Esophagus squamous epithelium (tissue), 5 donors: ENCODE measurements around the gene ARL8B. TPM values are rescaled to one million over a fixed set of nuclear protein-coding genes. Genes with fewer than 3 reads are reported as not detected.
"Not testable (repeated sequence)": the region's sequence is repeated elsewhere in the genome, so short reads cannot be mapped to it uniquely, and the experiment has no call there.

Experiments
- DNase-seq: peaks from one replicate; lab custom pipeline; 2025; lab: John Stamatoyannopoulos, UW
- H3K27ac ChIP-seq, 4 donors: fragments of 200-600 bp; sonication (generic); one replicate each; pipeline ENCODE4 v1.5.1; 2016 to 2019; ENCODE audit warnings: mild to moderate bottlenecking in 1 of 4
- H3K27me3 ChIP-seq, 4 donors: fragments of 200-600 bp; sonication (generic); 1 replicate in 3 of 4; 2 replicates in 1 of 4; pipeline versions ENCODE4 v1.5.1 to v1.6.0; 2017 to 2021; ENCODE audit warnings: antibody characterized with exemption in 1 of 4
- H3K36me3 ChIP-seq, 3 donors: fragments of 200-600 bp; sonication (generic); one replicate each; pipeline ENCODE4 v1.5.1; 2016 to 2019
- H3K4me1 ChIP-seq, 3 donors: fragments of 200-600 bp; sonication (generic); one replicate each; pipeline ENCODE4 v1.5.1; 2017 to 2019
- H3K4me3 ChIP-seq, 4 donors: fragments of 200-600 bp; sonication (generic); 1 replicate in 3 of 4; 2 replicates in 1 of 4; pipeline ENCODE4 v1.5.1; 2016 to 2019; ENCODE audit warnings: mild to moderate bottlenecking in 2 of 4, moderate library complexity in 1 of 4
- H3K9me3 ChIP-seq, 3 donors: fragments of 200-600 bp; sonication (generic); one replicate each; pipeline ENCODE4 v1.5.1; 2016 to 2019
- CTCF ChIP-seq, 6 experiments: fragments of 450-650 bp in 4 of 6; fragments of 200-600 bp in 2 of 6; sonication (generic) in 2 of 6; IDR thresholded peaks; one replicate each; pipeline ENCODE4 v1.5.1; 2016 to 2019; ENCODE audit warnings: antibody characterized with exemption in 6 of 6, mild to moderate bottlenecking in 4 of 6, moderate library complexity in 4 of 6
- POLR2A ChIP-seq, 4 donors: fragments of 450-650 bp; IDR thresholded peaks; one replicate each; pipeline ENCODE4 v1.6.1; 2017; ENCODE audit warnings: antibody characterized with exemption in 4 of 4, mild to moderate bottlenecking in 4 of 4, moderate library complexity in 3 of 4
- WGBS, 2 donors: methylation state at CpG; one replicate each; pipeline ENCODE4 v1.1.5; 2018; 5-methylcytosine and 5-hydroxymethylcytosine counted together
- intact Hi-C: fragments of 100-400 bp; cut with DNase I; formaldehyde crosslinking; loops from one replicate; pipeline ENCODE4 v1.15.0; 2022
- total RNA-seq, 4 donors: library from RNA; depleted of rRNA; stranded (reverse); fragments of >200 nt; gene quantifications; one replicate each; pipeline ENCODE4 v1.1.0, GENCODE V29; 2016
- donor health status: DM: yes; HTN: yes; CAD: no.

Gene ARL8B
- total RNA-seq, 4 donors from 2014 or later, result 42.9 to 71.9 (median 51.7) TPM

GRCh38 chr3:5110337-5110736, 11.8 kb upstream of the ARL8B start:
- Histone ChIP-seq H3K36me3 (no peaks in the 10 kb centered on the region), H3K4me1 (no peaks in the 10 kb centered on the region), H3K9me3 (no peaks in the 10 kb centered on the region), H3K27me3 (peaks cover 0 to 12% (median 0%) of the 10 kb centered on the region in 4 donors), H3K4me3 (no peak overlapping the region), H3K27ac (no peak overlapping the region)
- TF ChIP-seq POLR2A (IDR thresholded peaks at IDR 0.05) (no peak), CTCF (IDR thresholded peaks at IDR 0.05) (no peak)
- intact Hi-C loops, result no loop called here
- DNase-seq, result no peak
- 62 to 74% methylated on average over 3 of the region's 3 CpGs for WGBS, 2 donors

GRCh38 chr3:5112043-5112442, 10.0 kb upstream of the ARL8B start:
- intact Hi-C loops, result no loop called here
- 77 to 96% methylated on average over 2 of the region's 2 CpGs for WGBS, 2 donors
- H3K27ac ChIP-seq, result no peak overlapping the region
- H3K4me3 ChIP-seq, result no peak overlapping the region
- no peaks in the 10 kb centered on the region for H3K4me1 ChIP-seq
- peaks cover 0 to 7% (median 0%) of the 10 kb centered on the region in 4 donors for H3K27me3 ChIP-seq
- TF ChIP-seq POLR2A (IDR thresholded peaks at IDR 0.05) (no peak), CTCF (IDR thresholded peaks at IDR 0.05) (no peak)
- H3K36me3 ChIP-seq, result no peaks in the 10 kb centered on the region
- H3K9me3 ChIP-seq, result no peaks in the 10 kb centered on the region
- DNase-seq, result no peak

GRCh38 chr3:5113726-5114125, 8.4 kb upstream of the ARL8B start:
- intact Hi-C loops, DNase-seq, H3K27me3 ChIP-seq, H3K9me3 ChIP-seq, H3K4me3 ChIP-seq, H3K4me1 ChIP-seq, H3K36me3 ChIP-seq, H3K27ac ChIP-seq: not testable (repeated sequence)
- WGBS, 2 donors, result no CpG with 5 or more reads among the region's 30 CpGs

GRCh38 chr3:5115506-5116162, 6.5 kb upstream of the ARL8B start:
- H3K9me3 ChIP-seq, result no peaks in the 10 kb centered on the region
- H3K27me3 ChIP-seq, result no peaks in the 10 kb centered on the region
- 57 to 70% methylated on average over 6 of the region's 6 CpGs for WGBS, 2 donors
- H3K4me1 ChIP-seq, result no peaks in the 10 kb centered on the region
- no peak overlapping the region for H3K27ac ChIP-seq
- TF ChIP-seq CTCF (IDR thresholded peaks at IDR 0.05) (no peak), POLR2A (IDR thresholded peaks at IDR 0.05) (no peak)
- no peak for DNase-seq
- no peak overlapping the region for H3K4me3 ChIP-seq
- intact Hi-C loops, result no loop called here
- H3K36me3 ChIP-seq, result no peaks in the 10 kb centered on the region

- Histone ChIP-seq H3K9me3 (no peaks in the 10 kb centered on the region), H3K36me3 (no peaks in the 10 kb centered on the region), H3K4me3 (no peak overlapping the region), H3K27ac (no peak overlapping the region), H3K27me3 (no peaks in the 10 kb centered on the region), H3K4me1 (peaks cover 0 to under 1% (median under 1%) of the 10 kb centered on the region in 3 donors)
- intact Hi-C loops, result no loop called here
- TF ChIP-seq POLR2A (IDR thresholded peaks at IDR 0.05), result no peak
- TF ChIP-seq CTCF (IDR thresholded peaks at IDR 0.05), result no peak
- DNase-seq, result no peak
- 49 to 67% methylated on average over 3 of the region's 3 CpGs for WGBS, 2 donors
These were observed 5.6 kb upstream of the ARL8B start for GRCh38 chr3:5116538-5116937.
